Ovary (tissue), 9 donors: ENCODE results near the gene SLC49A4. TPM values are rescaled to one million over a fixed set of nuclear protein-coding genes. Genes with fewer than 3 reads are reported as not detected.

ENCODE experiments used
- DNase-seq, 5 donors: peaks; one replicate each; pipeline ENCODE4 v3.0.0-alpha.2; 2019 to 2020
- H3K27ac ChIP-seq, 2 donors: fragments of 200-600 bp; one replicate each; pipeline versions ENCODE4 v1.5.1 to v1.8.0; 2019 to 2022
- H3K27me3 ChIP-seq: fragments of 200-600 bp; one replicate; pipeline ENCODE4 v1.8.0; 2022
- H3K36me3 ChIP-seq: fragments of 200-600 bp; sonication (generic); one replicate; pipeline ENCODE4 v1.5.1; 2019
- H3K4me1 ChIP-seq: one replicate; pipeline ENCODE4 v1.8.1; 2013; ENCODE audit warnings: mild to moderate bottlenecking, moderate library complexity; ENCODE audit not compliant: insufficient read depth
- H3K4me3 ChIP-seq: fragments of 200-600 bp; sonication (generic); one replicate; pipeline ENCODE4 v1.5.1; 2017
- H3K9me3 ChIP-seq, 2 donors: fragments of 200-600 bp in 1 of 2; sonication (generic) in 1 of 2; one replicate each; pipeline versions ENCODE4 v1.5.1 to v1.8.1; 2013 to 2019; ENCODE audit warnings: mild to moderate bottlenecking in 1 of 2, moderate library complexity in 1 of 2
- EP300 ChIP-seq: sonication (generic); formaldehyde crosslinking; IDR thresholded peaks from one replicate; pipeline ENCODE4 v1.6.1; 2017; ENCODE audit warnings: antibody characterized with exemption
- POLR2A ChIP-seq: fragments of 450-650 bp; IDR thresholded peaks from one replicate; pipeline ENCODE4 v1.6.1; 2017; ENCODE audit warnings: antibody characterized with exemption, mild to moderate bottlenecking, moderate library complexity
- WGBS, 3 donors: extraction: QIAGEN DNeasy Blood & Tissue Kit in 1 of 3; methylation state at CpG; one replicate each; pipeline versions ENCODE4 v1.1.5 to v1.1.7; 2013 to 2017; 5-methylcytosine and 5-hydroxymethylcytosine counted together
- intact Hi-C, 4 donors: fragments of 100-400 bp; cut with DNase I; formaldehyde crosslinking; loops; one replicate each; pipeline versions ENCODE4 v1.11.0 to v1.15.1; 2022 to 2023
- polyA plus RNA-seq, 2 donors: library from polyadenylated mRNA; stranded (reverse); fragments of 200-250 nt in 1 of 2; fragments of 350-450 nt in 1 of 2; fragmentation: Illumina TruSeq in 1 of 2; extraction: RNeasy Lipid Tissue Mini Kit (QIAGEN cat#74804) in 1 of 2; gene quantifications; one replicate each; pipeline ENCODE4 v1.2.3, GENCODE V29; 2013 to 2014
- total RNA-seq, 7 donors: library from RNA; depleted of rRNA in 2 of 7; stranded (reverse); fragments of >200 nt in 2 of 7; fragmentation: NEBNext Ultra II Directional in 3 of 7; extraction: Animal tissue kit (Norgen Biotek cat#: 25700) in 3 of 7; gene quantifications; one replicate each; pipeline versions ENCODE4 v1.1.0 to v1.2.4, GENCODE V29; 2016 to 2023
- TF ChIP-seq, protein P1 (sequence below), 3 donors: fragments of 450-650 bp in 2 of 3; fragments of 200-600 bp in 1 of 3; IDR thresholded peaks; one replicate each; pipeline versions ENCODE4 v1.5.1 to v1.8.0; 2016 to 2022; ENCODE audit warnings: antibody characterized with exemption in 3 of 3, mild to moderate bottlenecking in 1 of 3
- donor health status: DM: no; HTN: no; CAD: no; lungs with moderate emphysema.
- donor health status: DM: no; HTN: no; CAD: no.
- donor health status: Bipolar disorder and iron deficiency.
- donor health status: DM: yes; HTN: yes; CAD: no.
- donor health status: DM: no; HTN: no; CAD: no.
- donor health status: DM: yes; HTN: yes; CAD: no.

The SLC49A4 gene
- total and polyA plus RNA-seq, 9 donors = 3.7 to 17.8 (median 8.3) TPM

DNA sequence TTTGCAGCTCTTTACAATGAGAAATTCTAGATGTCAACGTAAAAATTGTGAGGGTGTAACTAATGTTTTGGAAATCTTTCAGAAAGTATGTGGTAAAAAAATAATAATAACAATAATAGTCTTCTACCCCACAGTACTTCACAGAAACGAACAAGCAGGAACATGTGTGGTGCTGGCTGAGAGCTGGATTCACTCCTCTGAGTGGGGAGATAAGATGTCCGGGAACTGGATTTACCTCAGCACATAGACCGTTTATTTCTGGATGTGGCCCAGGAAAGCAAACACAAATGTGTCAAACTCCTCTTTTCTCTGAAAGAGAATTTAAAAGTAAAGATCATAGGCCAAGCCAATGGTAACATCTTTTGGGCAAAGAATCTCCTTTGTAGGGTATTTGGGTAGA, 103.4 kb downstream of the SLC49A4 start:
- Histone ChIP-seq H3K4me1 (no peaks in the 10 kb centered on the region), H3K9me3 (no peaks in the 10 kb centered on the region), H3K27ac (no peak overlapping the region), H3K4me3 (no peak overlapping the region), H3K36me3 (no peaks in the 10 kb centered on the region), H3K27me3 (no peaks in the 10 kb centered on the region)
- WGBS, 3 donors = 6 to 22% (median 7%) methylated on average over 4 of the region's 4 CpGs
- intact Hi-C loops = no loop called here
- TF ChIP-seq, protein P1, sequence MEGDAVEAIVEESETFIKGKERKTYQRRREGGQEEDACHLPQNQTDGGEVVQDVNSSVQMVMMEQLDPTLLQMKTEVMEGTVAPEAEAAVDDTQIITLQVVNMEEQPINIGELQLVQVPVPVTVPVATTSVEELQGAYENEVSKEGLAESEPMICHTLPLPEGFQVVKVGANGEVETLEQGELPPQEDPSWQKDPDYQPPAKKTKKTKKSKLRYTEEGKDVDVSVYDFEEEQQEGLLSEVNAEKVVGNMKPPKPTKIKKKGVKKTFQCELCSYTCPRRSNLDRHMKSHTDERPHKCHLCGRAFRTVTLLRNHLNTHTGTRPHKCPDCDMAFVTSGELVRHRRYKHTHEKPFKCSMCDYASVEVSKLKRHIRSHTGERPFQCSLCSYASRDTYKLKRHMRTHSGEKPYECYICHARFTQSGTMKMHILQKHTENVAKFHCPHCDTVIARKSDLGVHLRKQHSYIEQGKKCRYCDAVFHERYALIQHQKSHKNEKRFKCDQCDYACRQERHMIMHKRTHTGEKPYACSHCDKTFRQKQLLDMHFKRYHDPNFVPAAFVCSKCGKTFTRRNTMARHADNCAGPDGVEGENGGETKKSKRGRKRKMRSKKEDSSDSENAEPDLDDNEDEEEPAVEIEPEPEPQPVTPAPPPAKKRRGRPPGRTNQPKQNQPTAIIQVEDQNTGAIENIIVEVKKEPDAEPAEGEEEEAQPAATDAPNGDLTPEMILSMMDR (IDR thresholded peaks at IDR 0.05) = no peak
- TF ChIP-seq EP300 = no peak
- TF ChIP-seq POLR2A = no peak
- no peak for DNase-seq

DNA sequence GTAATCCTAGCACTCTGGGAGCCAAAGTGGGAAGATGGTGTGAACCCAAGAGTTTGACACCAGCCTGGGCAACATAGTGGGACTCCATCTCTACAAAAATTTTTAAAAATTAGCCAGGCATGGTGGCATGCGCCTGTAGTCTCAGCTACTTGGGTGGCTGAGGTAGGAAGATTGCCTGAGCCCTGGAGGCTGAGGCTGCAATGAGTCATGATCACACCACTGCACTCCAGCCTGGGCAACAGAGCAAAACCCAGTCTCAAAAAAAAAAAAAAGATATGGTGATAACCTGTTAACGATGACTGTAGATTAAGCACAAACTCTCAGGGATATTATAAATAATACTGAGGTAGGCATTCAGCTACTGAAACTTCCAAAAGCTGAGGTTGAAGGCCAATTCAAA, 107.5 kb downstream of the SLC49A4 start:
- Histone ChIP-seq H3K9me3 (no peaks in the 10 kb centered on the region), H3K4me1 (no peaks in the 10 kb centered on the region), H3K36me3 (no peaks in the 10 kb centered on the region), H3K27ac (no peak overlapping the region), H3K27me3 (no peaks in the 10 kb centered on the region), H3K4me3 (no peak overlapping the region)
- intact Hi-C loops = no loop called here
- whole genome bisulfite sequencing, 3 donors = 82 to 88% (median 84%) methylated on average over 2 of the region's 2 CpGs
- no peak for DNase-seq
- TF ChIP-seq POLR2A = no peak
- TF ChIP-seq EP300 = no peak
- TF ChIP-seq, protein P1 (IDR thresholded peaks at IDR 0.05) = no peak

DNA sequence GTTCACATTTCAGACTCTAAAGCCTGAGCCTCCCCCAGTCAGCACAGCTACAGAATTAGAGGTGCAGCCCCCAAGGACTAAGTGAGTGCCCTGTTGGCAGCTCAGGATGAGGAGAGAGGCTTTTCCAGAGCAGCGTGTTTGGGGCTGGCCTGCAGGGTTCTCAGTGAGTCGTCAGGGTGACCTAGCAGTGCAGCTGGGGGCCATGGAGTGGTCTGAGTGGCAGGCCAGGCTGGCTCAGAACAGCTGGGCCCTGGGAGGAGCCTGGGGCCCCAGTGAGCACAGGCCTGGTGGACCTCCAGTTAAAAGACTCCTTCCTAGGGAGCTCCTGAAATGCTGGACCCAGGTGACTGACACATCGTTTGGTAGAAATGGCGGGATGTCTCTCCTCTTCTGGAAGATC, 108.3 kb downstream of the SLC49A4 start:
- 58 to 68% (median 61%) methylated on average over 4 of the region's 4 CpGs for WGBS, 3 donors
- intact Hi-C loops = no loop called here
- DNase-seq = no peak
- no peak overlapping the region for H3K4me3 ChIP-seq
- H3K4me1 ChIP-seq = no peaks in the 10 kb centered on the region
- TF ChIP-seq POLR2A (no peak), EP300 (no peak)
- TF ChIP-seq, protein P1 (IDR thresholded peaks at IDR 0.05) = no peak
- H3K36me3 ChIP-seq = no peaks in the 10 kb centered on the region
- H3K27me3 ChIP-seq = no peaks in the 10 kb centered on the region
- no peaks in the 10 kb centered on the region for H3K9me3 ChIP-seq
- H3K27ac ChIP-seq = no peak overlapping the region

DNA sequence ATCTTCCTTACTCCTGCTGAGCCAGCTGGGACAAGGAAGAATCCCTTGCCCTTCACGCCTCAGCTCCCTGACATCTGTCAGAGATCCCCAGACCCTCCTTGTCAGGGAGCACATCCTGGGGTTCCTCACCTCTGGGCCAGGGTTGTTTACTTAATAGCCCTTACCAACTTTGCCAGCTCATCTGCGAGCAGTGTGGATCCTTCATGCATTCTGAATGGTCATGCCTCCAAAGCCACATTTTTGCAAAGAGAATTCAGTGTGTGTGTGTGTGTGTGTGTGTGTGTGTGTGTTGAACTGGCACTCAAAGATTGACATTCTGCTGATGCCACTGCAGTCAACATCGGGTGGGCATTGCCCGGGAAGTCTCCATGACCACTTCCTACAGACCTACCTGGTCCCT, 112.6 kb downstream of the SLC49A4 start:
- Histone ChIP-seq H3K4me1 (no peaks in the 10 kb centered on the region), H3K9me3 (no peaks in the 10 kb centered on the region), H3K36me3 (no peaks in the 10 kb centered on the region), H3K27me3 (no peaks in the 10 kb centered on the region), H3K27ac (no peak overlapping the region), H3K4me3 (no peak overlapping the region)
- 92 to 94% (median 93%) methylated on average over 4 of the region's 4 CpGs for WGBS, 3 donors
- TF ChIP-seq EP300 (no peak), POLR2A (no peak)
- TF ChIP-seq, protein P1 (IDR thresholded peaks at IDR 0.05) = no peak
- intact Hi-C loops = no loop called here
- no peak for DNase-seq

DNA sequence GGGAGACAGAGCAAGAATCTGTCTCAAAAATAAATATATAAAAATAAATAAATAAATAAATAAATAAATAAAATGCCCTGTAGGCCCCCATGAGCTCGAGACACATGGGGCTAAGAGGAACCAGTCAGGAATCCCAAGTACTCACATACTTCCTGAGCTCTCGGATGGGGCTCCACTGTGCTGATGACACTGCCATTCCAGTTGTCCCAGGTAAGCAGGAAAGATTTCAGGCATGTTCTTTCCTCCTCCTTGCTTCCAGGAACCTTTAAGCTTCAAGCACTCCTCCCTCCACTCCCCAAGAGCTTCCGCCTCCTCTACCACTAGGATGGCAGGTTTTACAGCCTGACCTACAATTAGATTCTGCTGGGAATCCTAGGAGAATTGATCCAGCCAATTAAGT, 113.4 kb downstream of the SLC49A4 start:
- WGBS, 3 donors = 89 to 97% (median 95%) methylated on average over 3 of the region's 3 CpGs
- Histone ChIP-seq H3K27ac (no peak overlapping the region), H3K9me3 (no peaks in the 10 kb centered on the region), H3K4me3 (no peak overlapping the region), H3K4me1 (no peaks in the 10 kb centered on the region), H3K36me3 (no peaks in the 10 kb centered on the region), H3K27me3 (no peaks in the 10 kb centered on the region)
- TF ChIP-seq POLR2A (no peak), EP300 (no peak)
- TF ChIP-seq, protein P1 (IDR thresholded peaks at IDR 0.05) = no peak
- intact Hi-C loops = no loop called here
- no peak for DNase-seq
